GM12892 (cell line): Measurements from ENCODE around the gene OXNAD1.

Source experiments
- POLR2A ChIP-seq: IDR thresholded peaks from 2 replicates; pipeline ENCODE4 v1.6.1; 2011; ENCODE audit warnings: low read depth, low read length, control low read depth
- POLR2AphosphoS5 ChIP-seq: IDR thresholded peaks from 2 replicates; pipeline ENCODE4 v1.6.1; 2011; ENCODE audit warnings: low read depth, low read length, control low read depth
- TAF1 ChIP-seq: IDR thresholded peaks from 2 replicates; pipeline ENCODE4 v1.6.1; 2011; ENCODE audit warnings: low read depth, mild to moderate bottlenecking, control low read depth, low read length, borderline replicate concordance

- TF ChIP-seq POLR2A: no peak
- TF ChIP-seq POLR2AphosphoS5: no peak
- no peak for TF ChIP-seq TAF1
Observed at GRCh38 chr3:16258866-16259265, 6.1 kb upstream of the OXNAD1 start.
